ENCODE data around the gene GJA9. TPM values are rescaled to one million over a fixed set of nuclear protein-coding genes. Genes with fewer than 3 reads are reported as not detected.

Gene GJA9
- total RNA-seq, 1 experiment from 2014 or later = not detected

DNA sequence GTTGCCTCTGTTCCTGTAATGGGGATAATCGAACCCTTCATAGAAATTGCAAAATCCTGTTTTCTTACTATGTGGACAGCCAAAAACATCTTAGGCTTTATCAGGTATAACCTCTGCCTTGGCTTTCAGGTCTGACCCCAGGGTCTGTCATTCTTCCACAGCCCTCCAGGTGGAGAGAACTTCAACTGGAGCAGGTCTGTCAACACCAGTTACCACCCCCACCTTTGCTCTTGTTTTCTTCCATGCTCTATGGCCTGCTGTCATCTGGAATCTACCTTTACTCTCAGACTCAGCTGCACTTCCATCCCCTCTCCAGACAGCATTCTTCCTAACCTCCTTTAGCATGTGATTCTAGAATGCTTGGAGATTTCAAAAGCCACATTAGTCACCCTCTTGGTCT, 10.4 kb upstream of the GJA9 start (continued):
- TF ChIP-seq MXD4 (CRISPR knock-in tag; IDR thresholded peaks at IDR 0.05; ENCODE audit: borderline replicate concordance) = no peak
- no peak for TF ChIP-seq CBFB (CRISPR knock-in tag; IDR thresholded peaks at IDR 0.05; ENCODE audit: low read depth)
- no peak for TF ChIP-seq SOX15 (CRISPR knock-in tag; IDR thresholded peaks at IDR 0.05)
- no peak for TF ChIP-seq ZNF138 (CRISPR knock-in tag; conservative IDR thresholded peaks at IDR 0.05)
- TF ChIP-seq ZNF671 (CRISPR knock-in tag; IDR thresholded peaks at IDR 0.05) = no peak

DNA sequence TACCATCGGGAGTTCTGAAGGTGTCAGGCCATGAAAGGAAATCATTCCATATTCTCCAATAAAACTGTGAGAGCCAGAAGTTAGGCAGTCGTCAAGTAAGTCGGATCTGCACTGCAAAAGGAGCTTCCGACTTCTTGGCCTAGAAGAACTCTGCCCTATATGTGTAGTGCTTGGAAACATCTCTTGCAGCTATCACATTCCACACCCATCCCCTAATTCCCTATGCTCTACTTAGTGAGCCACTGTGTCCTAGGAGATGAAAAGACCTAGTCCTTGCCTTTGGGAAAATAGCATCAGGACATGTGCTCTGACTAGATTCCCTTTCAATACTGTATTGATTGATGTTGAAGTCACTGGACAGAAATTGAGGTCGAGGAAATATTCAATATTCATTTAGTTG, 8.2 kb upstream of the GJA9 start:
- TF ChIP-seq, protein P1, sequence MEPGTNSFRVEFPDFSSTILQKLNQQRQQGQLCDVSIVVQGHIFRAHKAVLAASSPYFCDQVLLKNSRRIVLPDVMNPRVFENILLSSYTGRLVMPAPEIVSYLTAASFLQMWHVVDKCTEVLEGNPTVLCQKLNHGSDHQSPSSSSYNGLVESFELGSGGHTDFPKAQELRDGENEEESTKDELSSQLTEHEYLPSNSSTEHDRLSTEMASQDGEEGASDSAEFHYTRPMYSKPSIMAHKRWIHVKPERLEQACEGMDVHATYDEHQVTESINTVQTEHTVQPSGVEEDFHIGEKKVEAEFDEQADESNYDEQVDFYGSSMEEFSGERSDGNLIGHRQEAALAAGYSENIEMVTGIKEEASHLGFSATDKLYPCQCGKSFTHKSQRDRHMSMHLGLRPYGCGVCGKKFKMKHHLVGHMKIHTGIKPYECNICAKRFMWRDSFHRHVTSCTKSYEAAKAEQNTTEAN (CRISPR knock-in tag; IDR thresholded peaks at IDR 0.05) = no peak
- TF ChIP-seq GTF2I (CRISPR knock-in tag; conservative IDR thresholded peaks at IDR 0.05) (no peak), ZNF423 (CRISPR knock-in tag; IDR thresholded peaks at IDR 0.05) (no peak), KAT7 (CRISPR knock-in tag; IDR thresholded peaks at IDR 0.05; ENCODE audit: borderline replicate concordance) (no peak), ZNF219 (CRISPR knock-in tag; IDR thresholded peaks at IDR 0.05; ENCODE audit: borderline replicate concordance) (no peak), NR1H2 (CRISPR knock-in tag; IDR thresholded peaks at IDR 0.05) (no peak)
- TF ChIP-seq, protein P2, sequence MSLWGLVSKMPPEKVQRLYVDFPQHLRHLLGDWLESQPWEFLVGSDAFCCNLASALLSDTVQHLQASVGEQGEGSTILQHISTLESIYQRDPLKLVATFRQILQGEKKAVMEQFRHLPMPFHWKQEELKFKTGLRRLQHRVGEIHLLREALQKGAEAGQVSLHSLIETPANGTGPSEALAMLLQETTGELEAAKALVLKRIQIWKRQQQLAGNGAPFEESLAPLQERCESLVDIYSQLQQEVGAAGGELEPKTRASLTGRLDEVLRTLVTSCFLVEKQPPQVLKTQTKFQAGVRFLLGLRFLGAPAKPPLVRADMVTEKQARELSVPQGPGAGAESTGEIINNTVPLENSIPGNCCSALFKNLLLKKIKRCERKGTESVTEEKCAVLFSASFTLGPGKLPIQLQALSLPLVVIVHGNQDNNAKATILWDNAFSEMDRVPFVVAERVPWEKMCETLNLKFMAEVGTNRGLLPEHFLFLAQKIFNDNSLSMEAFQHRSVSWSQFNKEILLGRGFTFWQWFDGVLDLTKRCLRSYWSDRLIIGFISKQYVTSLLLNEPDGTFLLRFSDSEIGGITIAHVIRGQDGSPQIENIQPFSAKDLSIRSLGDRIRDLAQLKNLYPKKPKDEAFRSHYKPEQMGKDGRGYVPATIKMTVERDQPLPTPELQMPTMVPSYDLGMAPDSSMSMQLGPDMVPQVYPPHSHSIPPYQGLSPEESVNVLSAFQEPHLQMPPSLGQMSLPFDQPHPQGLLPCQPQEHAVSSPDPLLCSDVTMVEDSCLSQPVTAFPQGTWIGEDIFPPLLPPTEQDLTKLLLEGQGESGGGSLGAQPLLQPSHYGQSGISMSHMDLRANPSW (CRISPR knock-in tag; conservative IDR thresholded peaks at IDR 0.05; ENCODE audit: low read depth) = no peak
- TF ChIP-seq, protein P3, sequence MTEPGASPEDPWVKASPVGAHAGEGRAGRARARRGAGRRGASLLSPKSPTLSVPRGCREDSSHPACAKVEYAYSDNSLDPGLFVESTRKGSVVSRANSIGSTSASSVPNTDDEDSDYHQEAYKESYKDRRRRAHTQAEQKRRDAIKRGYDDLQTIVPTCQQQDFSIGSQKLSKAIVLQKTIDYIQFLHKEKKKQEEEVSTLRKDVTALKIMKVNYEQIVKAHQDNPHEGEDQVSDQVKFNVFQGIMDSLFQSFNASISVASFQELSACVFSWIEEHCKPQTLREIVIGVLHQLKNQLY (CRISPR knock-in tag; IDR thresholded peaks at IDR 0.05) = no peak
- TF ChIP-seq, protein P4, sequence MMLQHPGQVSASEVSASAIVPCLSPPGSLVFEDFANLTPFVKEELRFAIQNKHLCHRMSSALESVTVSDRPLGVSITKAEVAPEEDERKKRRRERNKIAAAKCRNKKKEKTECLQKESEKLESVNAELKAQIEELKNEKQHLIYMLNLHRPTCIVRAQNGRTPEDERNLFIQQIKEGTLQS (CRISPR knock-in tag; conservative IDR thresholded peaks at IDR 0.05) = no peak
- TF ChIP-seq, protein P5, sequence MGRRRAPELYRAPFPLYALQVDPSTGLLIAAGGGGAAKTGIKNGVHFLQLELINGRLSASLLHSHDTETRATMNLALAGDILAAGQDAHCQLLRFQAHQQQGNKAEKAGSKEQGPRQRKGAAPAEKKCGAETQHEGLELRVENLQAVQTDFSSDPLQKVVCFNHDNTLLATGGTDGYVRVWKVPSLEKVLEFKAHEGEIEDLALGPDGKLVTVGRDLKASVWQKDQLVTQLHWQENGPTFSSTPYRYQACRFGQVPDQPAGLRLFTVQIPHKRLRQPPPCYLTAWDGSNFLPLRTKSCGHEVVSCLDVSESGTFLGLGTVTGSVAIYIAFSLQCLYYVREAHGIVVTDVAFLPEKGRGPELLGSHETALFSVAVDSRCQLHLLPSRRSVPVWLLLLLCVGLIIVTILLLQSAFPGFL (CRISPR knock-in tag; IDR thresholded peaks at IDR 0.05; ENCODE audit: borderline replicate concordance) = no peak
- H3K9me3 Mint-ChIP-seq = no peaks in the 10 kb centered on the region
- no peak overlapping the region for H3K27ac Mint-ChIP-seq
- no peaks in the 10 kb centered on the region; the same call in 1 of the 2 replicates for H3K27me3 Mint-ChIP-seq (ENCODE audit: low read depth)
- H3K36me3 Mint-ChIP-seq = no peaks in the 10 kb centered on the region
- ChIA-PET POLR2A (no interaction called here), CTCF (no interaction called here)
- no peak for DNase-seq (ENCODE audit: low spot score)
- no peak for ATAC-seq
- no peak overlapping the region for H3K4me3 Mint-ChIP-seq
- peaks cover 10% of the 10 kb centered on the region for H3K4me1 Mint-ChIP-seq

DNA sequence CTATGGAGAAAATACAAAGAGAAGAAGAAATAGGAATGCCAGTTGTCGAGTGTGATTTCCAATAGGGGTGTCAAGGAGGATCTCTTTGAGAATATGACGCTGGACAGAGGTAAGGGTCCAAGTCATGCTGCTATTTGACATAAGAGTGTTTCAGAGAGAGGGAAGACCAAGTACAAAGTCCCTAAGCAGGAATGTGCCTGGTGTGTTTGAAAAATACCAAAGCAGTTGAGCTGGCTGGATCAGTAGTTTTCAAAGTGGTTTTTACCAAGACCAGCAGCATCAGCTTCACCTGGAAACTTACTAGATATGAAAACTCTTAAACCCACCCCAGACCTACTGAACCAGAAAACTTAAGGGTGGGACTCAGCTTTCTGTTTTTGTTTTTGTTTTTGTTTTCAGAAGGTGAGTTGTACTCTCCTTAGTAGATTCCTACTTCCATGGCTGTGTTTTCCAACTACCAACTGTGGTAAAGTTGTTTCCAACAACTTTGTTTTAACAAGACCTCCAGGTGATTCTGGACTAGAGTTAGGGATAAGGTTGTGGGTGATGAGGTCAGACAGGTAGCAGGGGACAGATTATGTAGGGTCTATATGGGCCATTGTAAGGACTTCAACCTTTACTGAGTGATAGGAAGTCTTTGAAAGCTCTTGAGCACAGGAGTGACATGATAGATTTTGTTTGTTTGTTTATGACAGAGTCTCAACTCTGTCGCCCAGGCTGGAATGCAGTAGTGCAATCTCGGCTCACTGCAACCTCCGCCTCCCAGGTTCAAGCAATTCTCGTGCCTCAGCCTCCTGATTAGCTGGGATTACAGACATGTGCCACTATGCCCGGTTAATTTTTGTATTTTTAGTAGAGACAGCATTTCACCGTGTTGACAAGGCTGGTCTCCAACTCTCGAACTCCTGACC, 7.3 kb upstream of the GJA9 start:
- POLR2A ChIA-PET = interaction anchor here (0.5 kb wide), 1 partner anchor 118 kb away, joined by 3 read pairs; no protein-coding TSS in a partner anchor
- ATAC-seq = no peak
- H3K27me3 Mint-ChIP-seq (ENCODE audit: low read depth) = no peaks in the 10 kb centered on the region; the same call in 1 of the 2 replicates
- H3K36me3 Mint-ChIP-seq = no peaks in the 10 kb centered on the region
- H3K4me1 Mint-ChIP-seq = peaks cover 10% of the 10 kb centered on the region
- CTCF ChIA-PET = no interaction called here
- no peaks in the 10 kb centered on the region for H3K9me3 Mint-ChIP-seq
- H3K27ac Mint-ChIP-seq = no peak overlapping the region
- DNase-seq (ENCODE audit: low spot score) = no peak
- H3K4me3 Mint-ChIP-seq = no peak overlapping the region
- TF ChIP-seq, protein P2 (CRISPR knock-in tag; conservative IDR thresholded peaks at IDR 0.05; ENCODE audit: low read depth) = no peak
- TF ChIP-seq, protein P4 (CRISPR knock-in tag; conservative IDR thresholded peaks at IDR 0.05) = no peak
- TF ChIP-seq NFATC4 (CRISPR knock-in tag; IDR thresholded peaks at IDR 0.05) (no peak), ZBTB21 (CRISPR knock-in tag; IDR thresholded peaks at IDR 0.05; ENCODE audit: borderline replicate concordance) (no peak), GTF2I (CRISPR knock-in tag; conservative IDR thresholded peaks at IDR 0.05) (no peak), ZNF121 (CRISPR knock-in tag; IDR thresholded peaks at IDR 0.05) (no peak), RELA (CRISPR knock-in tag; IDR thresholded peaks at IDR 0.05; ENCODE audit: borderline replicate concordance) (no peak), KAT7 (CRISPR knock-in tag; IDR thresholded peaks at IDR 0.05; ENCODE audit: borderline replicate concordance) (no peak), GABPB1 (CRISPR knock-in tag; IDR thresholded peaks at IDR 0.05) (no peak), NFYB (CRISPR knock-in tag; conservative IDR thresholded peaks at IDR 0.05; ENCODE audit: low read depth) (no peak)
- TF ChIP-seq, protein P6, sequence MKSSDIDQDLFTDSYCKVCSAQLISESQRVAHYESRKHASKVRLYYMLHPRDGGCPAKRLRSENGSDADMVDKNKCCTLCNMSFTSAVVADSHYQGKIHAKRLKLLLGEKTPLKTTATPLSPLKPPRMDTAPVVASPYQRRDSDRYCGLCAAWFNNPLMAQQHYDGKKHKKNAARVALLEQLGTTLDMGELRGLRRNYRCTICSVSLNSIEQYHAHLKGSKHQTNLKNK (CRISPR knock-in tag; IDR thresholded peaks at IDR 0.05) = no peak
